HepG2 (cell line): ENCODE results near the gene C9orf40. TPM values are rescaled to one million over a fixed set of nuclear protein-coding genes. Genes with fewer than 3 reads are reported as not detected.

Source experiments
- ARNTL ChIP-seq: sonication (generic); formaldehyde crosslinking; IDR thresholded peaks from 2 replicates; pipeline ENCODE4 v1.4.0; 2020; ENCODE audit warnings: mild to moderate bottlenecking, missing genetic modification reagents
- DDIT3 ChIP-seq: sonication (generic); formaldehyde crosslinking; IDR thresholded peaks from 2 replicates; pipeline ENCODE4 v1.4.0; 2020; ENCODE audit warnings: mild to moderate bottlenecking, missing genetic modification reagents
- FLYWCH1 ChIP-seq: sonication (generic); formaldehyde crosslinking; IDR thresholded peaks from 2 replicates; pipeline ENCODE4 v1.8.1; 2023; ENCODE audit warnings: mild to moderate bottlenecking, missing genetic modification reagents
- GABPB1 ChIP-seq: IDR thresholded peaks from 2 replicates; pipeline ENCODE4 v1.6.1; 2016; ENCODE audit warnings: mild to moderate bottlenecking, missing genetic modification reagents, moderate library complexity, missing compliant biosample characterization
- KLF16 ChIP-seq, 2 experiments: sonication (generic) in 1 of 2; formaldehyde crosslinking in 1 of 2; IDR thresholded peaks; 2 replicates each; pipeline versions ENCODE4 v1.6.1 to v1.8.0; 2016 to 2023; ENCODE audit warnings: missing genetic modification reagents in 2 of 2, missing compliant biosample characterization in 1 of 2
- MEIS2 ChIP-seq: sonication (generic); formaldehyde crosslinking; IDR thresholded peaks from 2 replicates; pipeline ENCODE4 v1.9.0; 2021; ENCODE audit warnings: mild to moderate bottlenecking, missing genetic modification reagents
- NR0B2 ChIP-seq: sonication (generic); formaldehyde crosslinking; IDR thresholded peaks from 2 replicates; pipeline ENCODE4 v1.4.0; 2020; ENCODE audit warnings: mild to moderate bottlenecking, missing genetic modification reagents
- SAFB2 ChIP-seq: sonication (generic); formaldehyde crosslinking; IDR thresholded peaks from 2 replicates; pipeline ENCODE4 v1.5.1; 2020; ENCODE audit warnings: missing genetic modification reagents, low read depth, mild to moderate bottlenecking, borderline replicate concordance
- TMF1 ChIP-seq: sonication (generic); formaldehyde crosslinking; IDR thresholded peaks from 2 replicates; pipeline ENCODE4 v1.8.1; 2022; ENCODE audit warnings: low read depth, missing genetic modification reagents
- ZBTB49 ChIP-seq: sonication (generic); formaldehyde crosslinking; IDR thresholded peaks from 2 replicates; pipeline ENCODE4 v1.4.0; 2020; ENCODE audit warnings: missing genetic modification reagents, borderline replicate concordance
- ZFP41 ChIP-seq: sonication (generic); formaldehyde crosslinking; IDR thresholded peaks from 2 replicates; pipeline ENCODE4 v1.4.0; 2020; ENCODE audit warnings: mild to moderate bottlenecking, missing genetic modification reagents, borderline replicate concordance
- ZKSCAN5 ChIP-seq: sonication (generic); formaldehyde crosslinking; IDR thresholded peaks from 2 replicates; pipeline ENCODE4 v1.5.1; 2020; ENCODE audit warnings: mild to moderate bottlenecking, missing genetic modification reagents
- ZNF30 ChIP-seq: sonication (generic); formaldehyde crosslinking; IDR thresholded peaks from 2 replicates; pipeline ENCODE4 v1.5.0; 2020; ENCODE audit warnings: mild to moderate bottlenecking, missing genetic modification reagents
- ZNF513 ChIP-seq: sonication (generic); formaldehyde crosslinking; conservative IDR thresholded peaks from 2 replicates; pipeline ENCODE4 v1.5.0; 2020; ENCODE audit warnings: missing genetic modification reagents
- ZNF549 ChIP-seq: sonication (generic); formaldehyde crosslinking; IDR thresholded peaks from 2 replicates; pipeline ENCODE4 v1.5.0; 2020; ENCODE audit warnings: missing genetic modification reagents
- ZNF746 ChIP-seq: sonication (generic); formaldehyde crosslinking; IDR thresholded peaks from 2 replicates; pipeline ENCODE4 v1.8.0; 2022; ENCODE audit warnings: mild to moderate bottlenecking, missing genetic modification reagents
- ZNF776 ChIP-seq: sonication (generic); formaldehyde crosslinking; IDR thresholded peaks from 2 replicates; pipeline ENCODE4 v1.4.0; 2020; ENCODE audit warnings: mild to moderate bottlenecking, missing genetic modification reagents
- polyA plus RNA-seq, 8 experiments: library from polyadenylated mRNA; depleted of rRNA in 3 of 8; stranded (reverse) in 7 of 8; unstranded in 1 of 8; fragments of >200 nt; fragmentation: Illumina TruSeq in 4 of 8; extraction: Trizol in 4 of 8; gene quantifications; 2 replicates each; pipeline versions ENCODE4 v1.2.1 to v1.2.3, GENCODE V29; 2011 to 2016; ENCODE audit warnings: low read depth in 4 of 8, missing spikeins in 1 of 8, mixed read lengths in 1 of 8; ENCODE audit not compliant: insufficient read depth in 1 of 8
- total RNA-seq, 5 experiments: library from RNA; depleted of rRNA; stranded (reverse); fragments of >200 nt; fragmentation: Illumina TruSeq; extraction: Trizol; gene quantifications; 2 replicates each; pipeline ENCODE4 v1.2.3, GENCODE V29; 2016; ENCODE audit warnings: low read depth in 1 of 5
- TF ChIP-seq, protein P1 (sequence below): sonication (generic); formaldehyde crosslinking; IDR thresholded peaks from 2 replicates; pipeline ENCODE4 v1.5.1; 2020; ENCODE audit warnings: missing genetic modification reagents, mild to moderate bottlenecking, borderline replicate concordance
- TF ChIP-seq, protein P2 (sequence below): sonication (generic); formaldehyde crosslinking; IDR thresholded peaks from 2 replicates; pipeline ENCODE4 v1.4.0; 2020; ENCODE audit warnings: mild to moderate bottlenecking, missing genetic modification reagents
- TF ChIP-seq, protein P3 (sequence below): sonication (generic); formaldehyde crosslinking; IDR thresholded peaks from 2 replicates; pipeline ENCODE4 v1.4.0; 2020; ENCODE audit warnings: missing genetic modification reagents, mild to moderate bottlenecking, borderline replicate concordance

The C9orf40 gene
- total and polyA plus RNA-seq, 2 of the 13 experiments (the other 11 are each of a cell fraction or from before 2014, with no cell fraction given): 3.0 to 13.5 TPM

- TF ChIP-seq ZNF746 (CRISPR knock-in tag) (no peak), ARNTL (CRISPR knock-in tag) (no peak), ZFP41 (CRISPR knock-in tag) (no peak), TMF1 (no peak), KLF16 (CRISPR knock-in tag; IDR thresholded peaks at IDR 0.05) (peak in 1 of 2 experiments; percentile 90; a peak in 1 of 4 replicates), NR0B2 (CRISPR knock-in tag) (no peak), ZNF549 (CRISPR knock-in tag) (no peak), ZKSCAN5 (no peak), MEIS2 (peak; percentile 65; the same call in 1 of the 2 replicates), DDIT3 (CRISPR knock-in tag) (no peak), ZNF513 (CRISPR knock-in tag) (no peak), SAFB2 (no peak; the same call in 1 of the 2 replicates), FLYWCH1 (CRISPR knock-in tag) (no peak), ZBTB49 (CRISPR knock-in tag) (no peak), GABPB1 (CRISPR knock-in tag) (no peak; the same call in 1 of the 2 replicates), ZNF776 (CRISPR knock-in tag) (no peak), ZNF30 (CRISPR knock-in tag) (no peak)
- TF ChIP-seq, protein P1, sequence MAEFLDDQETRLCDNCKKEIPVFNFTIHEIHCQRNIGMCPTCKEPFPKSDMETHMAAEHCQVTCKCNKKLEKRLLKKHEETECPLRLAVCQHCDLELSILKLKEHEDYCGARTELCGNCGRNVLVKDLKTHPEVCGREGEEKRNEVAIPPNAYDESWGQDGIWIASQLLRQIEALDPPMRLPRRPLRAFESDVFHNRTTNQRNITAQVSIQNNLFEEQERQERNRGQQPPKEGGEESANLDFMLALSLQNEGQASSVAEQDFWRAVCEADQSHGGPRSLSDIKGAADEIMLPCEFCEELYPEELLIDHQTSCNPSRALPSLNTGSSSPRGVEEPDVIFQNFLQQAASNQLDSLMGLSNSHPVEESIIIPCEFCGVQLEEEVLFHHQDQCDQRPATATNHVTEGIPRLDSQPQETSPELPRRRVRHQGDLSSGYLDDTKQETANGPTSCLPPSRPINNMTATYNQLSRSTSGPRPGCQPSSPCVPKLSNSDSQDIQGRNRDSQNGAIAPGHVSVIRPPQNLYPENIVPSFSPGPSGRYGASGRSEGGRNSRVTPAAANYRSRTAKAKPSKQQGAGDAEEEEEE (CRISPR knock-in tag): no peak
- TF ChIP-seq, protein P2, sequence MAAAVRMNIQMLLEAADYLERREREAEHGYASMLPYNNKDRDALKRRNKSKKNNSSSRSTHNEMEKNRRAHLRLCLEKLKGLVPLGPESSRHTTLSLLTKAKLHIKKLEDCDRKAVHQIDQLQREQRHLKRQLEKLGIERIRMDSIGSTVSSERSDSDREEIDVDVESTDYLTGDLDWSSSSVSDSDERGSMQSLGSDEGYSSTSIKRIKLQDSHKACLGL: no peak
- TF ChIP-seq, protein P3, sequence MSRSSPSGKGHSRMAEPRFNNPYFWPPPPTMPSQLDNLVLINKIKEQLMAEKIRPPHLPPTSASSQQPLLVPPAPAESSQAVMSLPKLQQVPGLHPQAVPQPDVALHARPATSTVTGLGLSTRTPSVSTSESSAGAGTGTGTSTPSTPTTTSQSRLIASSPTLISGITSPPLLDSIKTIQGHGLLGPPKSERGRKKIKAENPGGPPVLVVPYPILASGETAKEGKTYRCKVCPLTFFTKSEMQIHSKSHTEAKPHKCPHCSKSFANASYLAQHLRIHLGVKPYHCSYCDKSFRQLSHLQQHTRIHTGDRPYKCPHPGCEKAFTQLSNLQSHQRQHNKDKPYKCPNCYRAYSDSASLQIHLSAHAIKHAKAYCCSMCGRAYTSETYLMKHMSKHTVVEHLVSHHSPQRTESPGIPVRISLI (CRISPR knock-in tag): peak; percentile 78; the same call in 1 of the 2 replicates
These were observed 49.2 kb upstream of the C9orf40 start (continued) for GRCh38 chr9:75001719-75002421.
